T-helper 17 cell (primary cell): Measurements from ENCODE around the gene COQ2. TPM values are rescaled to one million over a fixed set of nuclear protein-coding genes. Genes with fewer than 3 reads are reported as not detected.

ENCODE experiments used
- ATAC-seq: fragments of 150-1000 bp; cut with Tn5 transposase; 2 replicates; pipeline ENCODE4 v1.10.0; 2021; ENCODE audit warnings: mild to moderate bottlenecking, moderate library complexity
- DNase-seq, 3 donors: peaks; one replicate each; pipeline versions ENCODE4 v3.0.0 to v3.0.0-alpha.2; 2020 to 2021
- H3K9me3 ChIP-seq: one replicate; pipeline ENCODE4 v1.7.0; 2013; ENCODE audit warnings: low read length, mild to moderate bottlenecking; ENCODE audit not compliant: control insufficient read depth, poor library complexity, severe bottlenecking
- H3K27ac Mint-ChIP-seq: one replicate; pipeline ENCODE4 v1.8.0; 2022; ENCODE audit warnings: mild to moderate bottlenecking, moderate library complexity, mixed read lengths
- H3K27me3 Mint-ChIP-seq: one replicate; pipeline ENCODE4 v1.8.0; 2022; ENCODE audit warnings: mixed read lengths
- H3K36me3 Mint-ChIP-seq: one replicate; pipeline ENCODE4 v1.8.0; 2022; ENCODE audit warnings: low read depth, mixed read lengths
- H3K4me1 Mint-ChIP-seq: one replicate; pipeline ENCODE4 v1.8.0; 2022; ENCODE audit warnings: mild to moderate bottlenecking, mixed read lengths
- H3K4me3 Mint-ChIP-seq: one replicate; pipeline ENCODE4 v1.8.0; 2022; ENCODE audit warnings: mild to moderate bottlenecking, moderate library complexity, mixed read lengths
- total RNA-seq, 4 donors: library from RNA in 2 of 4; stranded (reverse) in 2 of 4; gene quantifications; one replicate each; pipeline ENCODE4 v1.2.3 and lab custom pipeline; 2022 to 2026

The COQ2 gene
- total RNA-seq, 2 donors from 2014 or later, result 4.7 to 5.5 TPM

- H3K36me3 Mint-ChIP-seq, result peaks cover 4% of the 10 kb centered on the region
- H3K4me1 Mint-ChIP-seq, result peaks cover 21% of the 10 kb centered on the region
- H3K9me3 ChIP-seq, result no peaks in the 10 kb centered on the region
- no peak overlapping the region for H3K27ac Mint-ChIP-seq
- no peak for DNase-seq
- no peaks in the 10 kb centered on the region for H3K27me3 Mint-ChIP-seq
- no peak overlapping the region for H3K4me3 Mint-ChIP-seq
- ATAC-seq, result no peak
These were observed 11.7 kb downstream of the COQ2 start for GRCh38 chr4:83272900-83273299.

- DNase-seq, result no peak
- no peak for ATAC-seq
- H3K4me3 Mint-ChIP-seq, result no peak overlapping the region
- H3K9me3 ChIP-seq, result no peaks in the 10 kb centered on the region
- no peaks in the 10 kb centered on the region for H3K27me3 Mint-ChIP-seq
- H3K27ac Mint-ChIP-seq, result no peak overlapping the region
- peaks cover 4% of the 10 kb centered on the region for H3K36me3 Mint-ChIP-seq
- H3K4me1 Mint-ChIP-seq, result peaks cover 11% of the 10 kb centered on the region
These were observed 15.3 kb downstream of the COQ2 start for GRCh38 chr4:83269256-83269655.

DNA sequence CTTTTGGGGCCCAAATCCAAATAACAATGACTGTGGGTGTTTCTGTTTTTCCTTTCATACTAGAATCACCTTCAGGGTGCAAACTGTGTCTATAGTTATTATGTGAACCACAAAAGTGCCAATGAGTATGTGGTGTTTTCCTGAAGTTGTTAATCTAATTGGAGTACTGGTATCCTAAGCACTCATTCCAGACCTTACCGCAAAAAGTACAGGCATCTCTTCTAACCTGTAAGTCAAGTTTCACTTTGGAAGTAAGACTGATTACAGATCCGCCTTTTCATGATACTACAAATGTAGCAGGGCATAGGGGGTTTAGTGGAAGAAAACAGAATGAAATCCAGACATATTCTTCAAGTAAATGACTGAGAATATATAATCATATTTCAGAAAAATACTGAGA is 16.1 kb downstream of the COQ2 start:
- Mint-ChIP-seq H3K27me3 (no peaks in the 10 kb centered on the region), H3K4me1 (peaks cover 11% of the 10 kb centered on the region), H3K36me3 (peaks cover 4% of the 10 kb centered on the region), H3K27ac (no peak overlapping the region), H3K4me3 (no peak overlapping the region)
- DNase-seq (no peak), ATAC-seq (no peak)
- no peaks in the 10 kb centered on the region for H3K9me3 ChIP-seq

GRCh38 chr4:83267830-83268475 is 16.6 kb downstream of the COQ2 start:
- no peak for ATAC-seq
- peaks cover 6% of the 10 kb centered on the region for H3K36me3 Mint-ChIP-seq
- H3K27me3 Mint-ChIP-seq, result no peaks in the 10 kb centered on the region
- H3K4me3 Mint-ChIP-seq, result no peak overlapping the region
- no peaks in the 10 kb centered on the region for H3K9me3 ChIP-seq
- no peak for DNase-seq
- no peak overlapping the region for H3K27ac Mint-ChIP-seq
- peaks cover 11% of the 10 kb centered on the region for H3K4me1 Mint-ChIP-seq

GRCh38 chr4:83267121-83267829 is 17.3 kb downstream of the COQ2 start:
- Mint-ChIP-seq H3K27ac (peak overlapping the region; percentile 70), H3K4me1 (peaks cover 11% of the 10 kb centered on the region), H3K27me3 (no peaks in the 10 kb centered on the region), H3K36me3 (peaks cover 8% of the 10 kb centered on the region), H3K4me3 (no peak overlapping the region)
- no peak for ATAC-seq
- no peak for DNase-seq
- H3K9me3 ChIP-seq, result no peaks in the 10 kb centered on the region

DNA sequence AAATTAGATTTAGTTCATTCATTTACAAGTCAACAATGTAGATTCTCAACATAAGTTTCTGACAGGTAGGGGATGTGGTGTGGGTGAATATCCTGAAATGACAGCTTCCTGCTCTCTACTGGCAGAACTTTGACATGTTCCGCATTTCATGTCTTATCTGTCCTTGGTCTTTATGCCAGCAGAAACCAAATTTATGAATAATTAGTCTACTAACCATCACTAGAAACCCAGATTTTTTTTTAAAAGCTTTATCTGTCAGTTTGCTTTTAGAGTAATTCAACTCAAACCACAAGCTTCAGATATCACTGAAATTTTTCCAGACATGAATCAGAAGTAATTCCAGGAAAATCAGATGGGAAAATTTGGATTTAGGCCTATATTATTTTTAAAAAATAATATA is 17.9 kb downstream of the COQ2 start:
- H3K4me3 Mint-ChIP-seq, result no peak overlapping the region
- ATAC-seq (peak; percentile 69), DNase-seq (no peak)
- H3K27ac Mint-ChIP-seq, result peak overlapping the region; percentile 70
- peaks cover 11% of the 10 kb centered on the region for H3K4me1 Mint-ChIP-seq
- H3K36me3 Mint-ChIP-seq, result peaks cover 8% of the 10 kb centered on the region
- no peaks in the 10 kb centered on the region for H3K9me3 ChIP-seq
- no peaks in the 10 kb centered on the region for H3K27me3 Mint-ChIP-seq

DNA sequence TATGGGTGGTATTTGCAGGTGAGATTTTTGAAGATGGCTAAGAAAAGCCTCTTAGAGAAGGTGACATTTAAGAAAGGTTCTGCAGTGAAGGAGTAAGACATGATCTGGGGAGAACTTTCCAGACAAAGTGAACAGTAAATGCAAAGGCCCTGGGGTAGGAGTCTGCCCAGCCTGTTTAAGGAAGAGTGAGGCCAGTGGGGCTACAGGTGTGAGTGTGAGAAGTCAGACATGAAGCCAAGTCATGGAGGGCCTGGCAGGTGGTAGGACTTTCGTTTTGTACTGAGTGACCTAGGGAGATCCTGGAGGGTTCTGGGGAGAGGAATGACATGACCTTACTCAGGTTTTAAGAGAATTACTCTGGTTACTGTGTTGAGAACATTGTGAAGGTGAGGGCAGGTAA is 21.5 kb downstream of the COQ2 start:
- Mint-ChIP-seq H3K4me3 (no peak overlapping the region), H3K4me1 (peaks cover 2% of the 10 kb centered on the region), H3K27ac (peak overlapping the region; percentile 60), H3K36me3 (peaks cover 4% of the 10 kb centered on the region), H3K27me3 (no peaks in the 10 kb centered on the region)
- DNase-seq, result no peak
- ATAC-seq, result no peak
- no peaks in the 10 kb centered on the region for H3K9me3 ChIP-seq

- DNase-seq, result no peak
- Mint-ChIP-seq H3K4me1 (peaks cover 3% of the 10 kb centered on the region), H3K27me3 (no peaks in the 10 kb centered on the region), H3K4me3 (no peak overlapping the region), H3K36me3 (peaks cover 4% of the 10 kb centered on the region), H3K27ac (peak overlapping the region; percentile 60)
- ATAC-seq, result no peak
- no peaks in the 10 kb centered on the region for H3K9me3 ChIP-seq
These were observed 21.9 kb downstream of the COQ2 start for GRCh38 chr4:83262682-83263081.

GRCh38 chr4:83261307-83261706 is 23.3 kb downstream of the COQ2 start:
- no peak overlapping the region for H3K27ac Mint-ChIP-seq
- no peak overlapping the region for H3K4me3 Mint-ChIP-seq
- ATAC-seq (no peak), DNase-seq (no peak)
- H3K9me3 ChIP-seq, result no peaks in the 10 kb centered on the region
- H3K36me3 Mint-ChIP-seq, result peaks cover 4% of the 10 kb centered on the region
- H3K27me3 Mint-ChIP-seq, result no peaks in the 10 kb centered on the region
- H3K4me1 Mint-ChIP-seq, result peaks cover 3% of the 10 kb centered on the region

DNA sequence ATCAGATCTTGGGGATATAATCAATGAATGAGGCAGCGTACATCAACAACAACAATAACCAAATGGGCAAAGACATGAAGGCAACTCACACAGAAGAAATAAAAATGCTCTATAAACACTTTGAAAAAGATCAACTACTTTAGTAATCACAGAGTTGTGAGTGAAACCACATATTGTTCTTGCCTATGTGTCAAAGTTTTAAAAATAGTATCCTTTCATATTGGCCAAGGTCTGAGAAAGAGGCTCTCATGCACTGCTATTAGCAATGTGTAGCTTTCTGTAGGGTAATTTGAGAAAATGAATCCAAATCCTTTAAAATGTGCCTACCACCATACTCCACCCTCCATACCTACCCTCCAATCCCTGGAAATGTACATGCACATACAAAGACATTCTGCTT is 25.0 kb downstream of the COQ2 start:
- Mint-ChIP-seq H3K27ac (no peak overlapping the region), H3K4me1 (peaks cover 3% of the 10 kb centered on the region), H3K4me3 (no peak overlapping the region), H3K36me3 (peaks cover 4% of the 10 kb centered on the region), H3K27me3 (no peaks in the 10 kb centered on the region)
- no peak for ATAC-seq
- no peaks in the 10 kb centered on the region for H3K9me3 ChIP-seq
- DNase-seq, result no peak

DNA sequence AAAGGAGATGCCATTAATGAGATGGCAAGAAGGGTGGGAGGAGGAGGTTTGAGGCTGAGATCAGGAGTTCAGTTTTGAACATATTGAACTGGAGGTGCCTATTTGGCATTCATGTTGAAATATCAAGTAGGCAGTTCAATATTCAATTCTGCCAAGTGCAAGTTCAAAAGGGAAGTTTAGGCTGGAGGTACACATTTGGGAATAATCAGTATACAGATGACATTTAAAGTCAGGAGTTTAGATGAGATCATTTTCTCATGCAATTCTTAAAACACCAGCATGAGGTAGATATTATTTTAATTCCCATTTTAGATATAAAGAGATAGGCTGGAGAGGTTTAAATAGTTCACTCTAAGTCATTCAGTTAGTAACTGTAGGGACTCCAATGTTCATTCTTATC is 26.1 kb downstream of the COQ2 start:
- Mint-ChIP-seq H3K4me3 (no peak overlapping the region), H3K36me3 (peaks cover 4% of the 10 kb centered on the region), H3K4me1 (peaks cover 3% of the 10 kb centered on the region), H3K27me3 (no peaks in the 10 kb centered on the region), H3K27ac (no peak overlapping the region)
- DNase-seq (no peak), ATAC-seq (no peak)
- no peaks in the 10 kb centered on the region for H3K9me3 ChIP-seq

GRCh38 chr4:83257811-83258210 is 26.8 kb downstream of the COQ2 start:
- ATAC-seq, result no peak
- H3K9me3 ChIP-seq, result no peaks in the 10 kb centered on the region
- H3K36me3 Mint-ChIP-seq, result peaks cover under 1% of the 10 kb centered on the region
- no peak overlapping the region for H3K4me3 Mint-ChIP-seq
- peaks cover 8% of the 10 kb centered on the region for H3K4me1 Mint-ChIP-seq
- H3K27ac Mint-ChIP-seq, result peak overlapping the region; percentile 53
- DNase-seq, result no peak
- H3K27me3 Mint-ChIP-seq, result no peaks in the 10 kb centered on the region

GRCh38 chr4:83255584-83255983 is 29.0 kb downstream of the COQ2 start:
- no peaks in the 10 kb centered on the region for H3K9me3 ChIP-seq
- Mint-ChIP-seq H3K36me3 (no peaks in the 10 kb centered on the region), H3K27ac (no peak overlapping the region), H3K27me3 (no peaks in the 10 kb centered on the region), H3K4me3 (no peak overlapping the region), H3K4me1 (peaks cover 22% of the 10 kb centered on the region)
- DNase-seq (no peak), ATAC-seq (no peak)
